Activated T-helper 17 cell treated with anti-CD3 and anti-CD28 coated beads, Interleukin-2, amount 50 U/mL, for 72 hours (primary cell): ENCODE data around the gene PINLYP. TPM values are rescaled to one million over a fixed set of nuclear protein-coding genes. Genes with fewer than 3 reads are reported as not detected.

ENCODE experiments used
- total RNA-seq, 2 donors: library from RNA; stranded (reverse); gene quantifications; one replicate each; pipeline ENCODE4 v1.2.3, GENCODE V29; 2022

Gene PINLYP
- total RNA-seq, 2 donors from 2014 or later = 4.6 to 6.2 TPM

Other genes with a start within 250 kb of the PINLYP start
- not detected for gene CD177, start 222.1 kb upstream of the PINLYP start, total RNA-seq
- gene TEX101, start 160.9 kb upstream of the PINLYP start, total RNA-seq = not detected
- gene LYPD3, start 110.2 kb upstream of the PINLYP start, total RNA-seq = 1 to 10 TPM; 1.0 to 3.0 TPM
- 10 to 100 TPM; 16.7 to 25.5 TPM for gene PHLDB3, start 71.1 kb upstream of the PINLYP start, total RNA-seq
- gene ETHE1, start 48.6 kb upstream of the PINLYP start, total RNA-seq = 10 to 100 TPM; 71.1 to 74.0 TPM
- gene ZNF575, start 42.6 kb upstream of the PINLYP start, total RNA-seq = 1 to 10 TPM in 1 of 2 donors, under 1 TPM in 1; 0.86 to 1.7 TPM
- gene XRCC1, start 274 bp upstream of the PINLYP start, total RNA-seq = 10 to 100 TPM; 33.8 to 34.9 TPM
- gene IRGQ, start 20.3 kb downstream of the PINLYP start, total RNA-seq = 10 to 100 TPM; 18.3 to 22.1 TPM
- gene ZNF576, start 20.8 kb downstream of the PINLYP start, total RNA-seq = 10 to 100 TPM; 17.8 to 23.3 TPM
- 1 to 10 TPM in 1 of 2 donors, under 1 TPM in 1; 0.74 to 1.4 TPM for gene SRRM5, start 36.3 kb downstream of the PINLYP start, total RNA-seq
- 10 to 100 TPM; 12.9 to 27.6 TPM for gene ZNF428, start 43.8 kb downstream of the PINLYP start, total RNA-seq
- gene CADM4, start 64.0 kb downstream of the PINLYP start, total RNA-seq = under 1 TPM; 0.22 to 0.61 TPM
- 10 to 100 TPM; 11.2 to 52.5 TPM for gene PLAUR, start 94.4 kb downstream of the PINLYP start, total RNA-seq
- not detected for gene IRGC, start 140.3 kb downstream of the PINLYP start, total RNA-seq
- 100 to 1,000 TPM in 1 of 2 donors, 10 to 100 TPM in 1; 70.4 to 109 TPM for gene SMG9, start 179.2 kb downstream of the PINLYP start, total RNA-seq
- gene KCNN4, start 205.2 kb downstream of the PINLYP start, total RNA-seq = 100 to 1,000 TPM; 116 to 385 TPM
- 1 to 10 TPM in 1 of 2 donors, under 1 TPM in 1; 0.73 to 6.6 TPM for gene LYPD5, start 226.6 kb downstream of the PINLYP start, total RNA-seq